Measurements from ENCODE around the gene MAMSTR.
A peak's percentile ranks its signal among the peaks of the same experiment; 100 is the strongest.

MAMSTR gene

DNA sequence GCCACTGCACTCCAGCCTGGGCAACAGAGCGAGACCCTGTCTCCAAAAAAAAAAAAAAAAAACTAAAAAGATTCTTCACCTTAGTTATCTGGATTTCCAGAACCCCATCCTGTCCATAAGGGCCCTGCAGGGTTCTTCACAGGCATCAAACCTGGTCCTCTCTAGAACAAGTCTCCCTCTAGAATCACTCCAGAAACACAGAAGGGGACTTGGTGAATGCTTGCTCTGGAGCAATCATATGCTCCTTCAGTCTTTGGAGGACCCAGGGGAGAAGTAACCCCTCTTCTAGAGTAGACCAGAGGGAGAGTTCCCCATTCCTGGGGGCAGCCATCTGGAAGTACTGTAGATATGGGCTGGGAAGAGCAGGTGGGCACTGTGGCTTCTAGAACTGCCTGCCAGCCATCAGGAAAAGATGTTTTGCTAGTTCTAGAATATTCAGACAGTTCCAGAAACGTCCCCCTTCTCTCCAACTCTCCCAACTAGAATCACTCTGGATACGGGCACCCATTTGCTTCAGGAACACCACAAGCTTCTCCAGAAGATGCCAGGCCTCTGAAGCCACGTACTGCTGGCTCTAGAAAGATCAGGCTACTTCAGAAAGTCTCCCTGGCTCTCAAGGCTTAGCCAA is 30.2 kb upstream of the MAMSTR start:
- TF ChIP-seq LEF1 (IDR thresholded peaks at IDR 0.05; ENCODE audit: borderline replicate concordance) (no peak), ARNT (IDR thresholded peaks at IDR 0.05) (peak; percentile 77), TARDBP (IDR thresholded peaks at IDR 0.05) (no peak)
- TF ChIP-seq, protein P1, sequence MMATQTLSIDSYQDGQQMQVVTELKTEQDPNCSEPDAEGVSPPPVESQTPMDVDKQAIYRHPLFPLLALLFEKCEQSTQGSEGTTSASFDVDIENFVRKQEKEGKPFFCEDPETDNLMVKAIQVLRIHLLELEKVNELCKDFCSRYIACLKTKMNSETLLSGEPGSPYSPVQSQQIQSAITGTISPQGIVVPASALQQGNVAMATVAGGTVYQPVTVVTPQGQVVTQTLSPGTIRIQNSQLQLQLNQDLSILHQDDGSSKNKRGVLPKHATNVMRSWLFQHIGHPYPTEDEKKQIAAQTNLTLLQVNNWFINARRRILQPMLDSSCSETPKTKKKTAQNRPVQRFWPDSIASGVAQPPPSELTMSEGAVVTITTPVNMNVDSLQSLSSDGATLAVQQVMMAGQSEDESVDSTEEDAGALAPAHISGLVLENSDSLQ (IDR thresholded peaks at IDR 0.05), result no peak
- CTCF ChIA-PET, result no interaction called here
- DNase-seq (ENCODE audit: extremely low spot score), result no peak
- POLR2A ChIA-PET, result interaction anchor here (1.0 kb wide), 1 partner anchor 29 kb away, joined by 3 read pairs; no protein-coding TSS in a partner anchor

DNA sequence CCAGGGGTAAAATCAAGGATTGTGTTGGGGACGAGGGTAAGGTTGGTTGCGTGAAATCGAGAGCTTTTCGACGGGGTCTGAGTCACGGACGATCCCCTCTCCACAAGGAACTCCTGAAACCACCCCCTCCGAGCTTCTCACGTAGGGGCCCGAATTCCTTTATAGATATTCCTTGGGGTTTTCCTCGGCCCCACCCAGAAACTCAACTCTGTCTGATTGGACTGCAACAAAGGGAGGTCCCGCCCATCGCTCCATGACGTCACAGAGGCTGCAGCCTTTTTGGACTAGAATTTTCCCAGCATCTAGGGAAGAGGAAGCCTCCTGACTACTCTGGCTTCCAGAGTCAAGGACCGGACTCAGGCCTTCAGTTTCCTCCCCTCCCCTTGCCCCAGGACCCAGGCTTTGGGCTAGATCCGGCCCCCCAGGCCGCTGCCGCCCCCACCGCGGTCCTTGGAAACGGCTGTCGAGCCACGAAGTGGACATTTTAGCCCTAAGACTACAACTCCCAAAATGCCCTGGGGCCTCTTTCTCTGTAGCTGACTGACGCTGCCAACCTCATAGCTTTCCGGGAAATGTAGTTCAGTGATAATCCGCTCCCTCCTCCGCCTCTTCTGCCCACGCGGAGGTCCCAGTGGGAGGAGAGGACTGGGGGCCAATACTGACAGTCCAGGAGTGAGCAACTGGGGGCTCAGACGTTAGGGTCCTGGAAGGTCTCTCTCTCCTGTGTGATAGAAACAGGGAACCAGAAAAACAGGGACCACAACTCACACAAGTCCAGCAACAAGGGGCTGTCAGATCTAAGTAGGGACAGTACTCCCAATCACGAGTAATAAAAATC is 27.4 kb upstream of the MAMSTR start, which contains the start of gene IZUMO1:
Gene IZUMO1, minus strand, starts transcription at position 172 of the 838 bp plus-strand sequence. CDS start 1,050 bp downstream, outside the sequence.
- ChIA-PET POLR2A (interaction anchor here (0.6 to 1.7 kb wide), 10 partner anchors 8 to 186 kb away, joined by 3 to 9 read pairs (median 4); partner anchors contain the start of gene CA11), CTCF (interaction anchor here (0.6 to 1.0 kb wide), 2 partner anchors 162 to 247 kb away, joined by 3 read pairs; partner anchors contain the start of genes GYS1 and RUVBL2)
- DNase-seq (ENCODE audit: extremely low spot score), result peak; percentile 84
- TF ChIP-seq ZNF384 (IDR thresholded peaks at IDR 0.05) (no peak), FOXK2 (IDR thresholded peaks at IDR 0.05) (no peak), NFRKB (IDR thresholded peaks at IDR 0.05) (no peak), SP1 (IDR thresholded peaks at IDR 0.05) (no peak), ELF4 (IDR thresholded peaks at IDR 0.05) (0 out of 2 replicates have a peak, but pooled peaks have one; percentile 18), FOXA1 (IDR thresholded peaks at IDR 0.05) (no peak), TARDBP (IDR thresholded peaks at IDR 0.05) (no peak), CTBP1 (IDR thresholded peaks at IDR 0.05; ENCODE audit: borderline replicate concordance) (no peak), BHLHE40 (IDR thresholded peaks at IDR 0.05; ENCODE audit: borderline replicate concordance) (no peak), SUZ12 (IDR thresholded peaks at IDR 0.05) (peak; percentile 90), FOXM1 (IDR thresholded peaks at IDR 0.05; ENCODE audit: borderline replicate concordance) (peak; percentile 65; the same call in 1 of the 2 replicates), LEF1 (IDR thresholded peaks at IDR 0.05; ENCODE audit: borderline replicate concordance) (no peak), ARNT (IDR thresholded peaks at IDR 0.05) (no peak), HDGF (IDR thresholded peaks at IDR 0.05; ENCODE audit: borderline replicate concordance) (no peak), L3MBTL2 (conservative IDR thresholded peaks at IDR 0.05) (peak; percentile 66)
- TF ChIP-seq, protein P1 (IDR thresholded peaks at IDR 0.05), result no peak; the same call in 1 of the 2 replicates

DNA sequence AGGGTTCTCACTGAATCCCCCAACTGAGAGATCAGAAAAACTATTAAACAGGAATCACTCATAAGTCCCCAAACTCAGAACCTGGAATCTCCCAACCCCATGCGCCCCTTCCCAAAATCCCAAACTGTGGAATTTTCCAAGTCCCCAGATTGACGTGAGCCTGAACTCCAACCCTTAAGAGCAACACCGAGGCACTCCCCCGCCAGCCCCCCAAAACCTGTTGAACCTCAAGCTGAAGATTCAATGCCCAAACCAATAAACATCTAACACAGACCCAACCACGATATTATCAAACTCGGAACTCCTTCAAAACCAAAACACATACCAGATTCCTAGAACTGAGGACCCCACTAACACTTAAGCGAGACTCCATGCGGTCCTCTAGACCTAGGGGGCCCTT is 26.6 kb upstream of the MAMSTR start:
- DNase-seq (ENCODE audit: extremely low spot score), result no peak
- ChIA-PET POLR2A (interaction anchor here (1.1 to 1.7 kb wide), 8 partner anchors 8 to 100 kb away, joined by 3 to 9 read pairs (median 4); partner anchors contain the start of gene CA11), CTCF (no interaction called here)
- TF ChIP-seq FOXM1 (IDR thresholded peaks at IDR 0.05; ENCODE audit: borderline replicate concordance) (no peak), ARNT (IDR thresholded peaks at IDR 0.05) (no peak), NFRKB (IDR thresholded peaks at IDR 0.05) (no peak), CTBP1 (IDR thresholded peaks at IDR 0.05; ENCODE audit: borderline replicate concordance) (no peak), ELF4 (IDR thresholded peaks at IDR 0.05) (no peak), L3MBTL2 (conservative IDR thresholded peaks at IDR 0.05) (no peak), ZNF384 (IDR thresholded peaks at IDR 0.05) (no peak), TARDBP (IDR thresholded peaks at IDR 0.05) (no peak), LEF1 (IDR thresholded peaks at IDR 0.05; ENCODE audit: borderline replicate concordance) (no peak), HDGF (IDR thresholded peaks at IDR 0.05; ENCODE audit: borderline replicate concordance) (no peak), FOXK2 (IDR thresholded peaks at IDR 0.05) (no peak), SUZ12 (IDR thresholded peaks at IDR 0.05) (no peak), BHLHE40 (IDR thresholded peaks at IDR 0.05; ENCODE audit: borderline replicate concordance) (no peak), FOXA1 (IDR thresholded peaks at IDR 0.05) (no peak), SP1 (IDR thresholded peaks at IDR 0.05) (no peak)
- TF ChIP-seq, protein P1 (IDR thresholded peaks at IDR 0.05), result no peak

DNA sequence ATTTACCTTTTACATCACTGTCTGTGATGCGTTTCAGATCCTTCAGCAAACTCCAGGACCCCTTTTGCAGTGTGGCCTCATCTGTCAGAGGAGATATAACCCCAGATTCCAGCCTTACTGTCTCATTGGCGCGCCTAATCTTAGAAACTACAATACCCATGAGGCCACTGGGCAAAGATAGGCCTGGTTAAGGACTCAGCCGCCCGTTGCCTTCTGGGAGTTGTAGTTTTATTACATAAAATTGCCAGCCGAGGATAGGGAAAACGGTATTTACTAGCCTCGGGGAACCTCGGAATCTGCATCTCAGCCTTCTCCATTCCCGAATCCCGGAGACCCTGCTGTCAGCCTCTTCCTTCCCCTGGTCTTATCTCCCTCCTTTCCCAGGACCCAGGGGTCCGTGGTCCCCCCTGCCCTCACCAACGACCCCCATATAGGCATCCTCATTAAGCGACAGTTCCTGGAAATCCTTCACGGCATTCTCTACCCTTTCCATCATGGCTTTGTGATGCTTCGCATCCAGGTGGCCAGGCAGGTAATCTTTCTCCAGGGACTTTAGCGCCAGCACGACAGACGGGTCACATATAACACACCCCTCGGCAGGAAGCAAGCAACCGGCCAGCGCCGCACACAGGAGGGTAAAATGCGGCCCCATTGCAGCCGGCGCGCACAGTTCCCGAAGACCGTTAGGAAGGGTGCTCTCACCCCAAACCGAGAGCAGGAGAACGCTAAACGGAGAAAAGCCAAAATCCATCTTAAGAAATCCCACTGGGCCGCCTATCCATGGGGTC is 25.9 kb upstream of the MAMSTR start:
- DNase-seq (ENCODE audit: extremely low spot score), result peak; percentile 62
- no peak for TF ChIP-seq ZNF384 (IDR thresholded peaks at IDR 0.05)
- peak; percentile 96 for TF ChIP-seq SUZ12 (IDR thresholded peaks at IDR 0.05)
- peak; percentile 72 for TF ChIP-seq L3MBTL2 (conservative IDR thresholded peaks at IDR 0.05)
- POLR2A ChIA-PET, result interaction anchor here (1.1 kb wide), 1 partner anchor 25 kb away, joined by 7 read pairs; no protein-coding TSS in a partner anchor
- CTCF ChIA-PET, result no interaction called here

DNA sequence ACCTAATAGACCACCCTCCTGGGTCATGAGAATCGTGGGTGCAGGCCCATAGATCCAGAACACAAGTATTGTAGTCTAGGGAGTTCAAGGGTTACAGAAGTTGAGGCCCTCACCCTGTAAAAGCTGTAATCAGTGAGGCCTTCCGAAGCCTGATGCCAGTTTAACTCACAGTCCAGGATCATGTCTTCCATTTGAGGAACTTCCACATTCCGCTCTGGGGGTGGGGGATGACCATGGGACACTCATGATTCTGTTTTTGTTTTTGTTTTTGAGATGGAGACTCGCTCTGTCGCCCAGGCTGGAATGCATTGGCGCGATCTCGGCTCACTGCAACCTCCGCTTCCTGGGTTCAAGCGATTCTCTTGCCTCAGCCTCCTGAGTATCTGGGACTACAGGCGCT is 22.6 kb upstream of the MAMSTR start:
- ChIA-PET CTCF (no interaction called here), POLR2A (interaction anchor here (1.1 kb wide), 1 partner anchor 22 kb away, joined by 5 read pairs; no protein-coding TSS in a partner anchor)
- no peak for DNase-seq (ENCODE audit: extremely low spot score)
- no peak for TF ChIP-seq ZNF384 (IDR thresholded peaks at IDR 0.05)
- TF ChIP-seq LEF1 (IDR thresholded peaks at IDR 0.05; ENCODE audit: borderline replicate concordance), result no peak
- TF ChIP-seq TARDBP (IDR thresholded peaks at IDR 0.05), result no peak
- TF ChIP-seq FOXA1 (IDR thresholded peaks at IDR 0.05), result no peak
- TF ChIP-seq BHLHE40 (IDR thresholded peaks at IDR 0.05; ENCODE audit: borderline replicate concordance), result no peak
- TF ChIP-seq SP1 (IDR thresholded peaks at IDR 0.05), result no peak
- no peak for TF ChIP-seq FOXM1 (IDR thresholded peaks at IDR 0.05; ENCODE audit: borderline replicate concordance)
- no peak for TF ChIP-seq SUZ12 (IDR thresholded peaks at IDR 0.05)
- TF ChIP-seq, protein P1 (IDR thresholded peaks at IDR 0.05), result no peak
- TF ChIP-seq NFRKB (IDR thresholded peaks at IDR 0.05), result no peak

Data from HEK293T (cell line).